ENCODE data around the gene FAM187B. TPM values are rescaled to one million over a fixed set of nuclear protein-coding genes. Genes with fewer than 3 reads are reported as not detected.

The FAM187B gene
- total RNA-seq, 2 donors from 2014 or later, result not detected

- intact Hi-C loops (cut with DNase I), result no loop called here
- no peaks in the 10 kb centered on the region for H3K9me3 ChIP-seq
- peak overlapping the region; percentile 28 to 45 for H3K4me3 ChIP-seq
- DNase-seq (peak; percentile 91 to 93 (median 92)), ATAC-seq (peak; percentile 57)
- TF ChIP-seq POLR2A (IDR thresholded peaks at IDR 0.05) (peak; percentile 16 to 49 (median 41)), CTCF (IDR thresholded peaks at IDR 0.05) (peak; percentile 56 to 98 (median 77))
- no peaks in the 10 kb centered on the region for H3K27me3 ChIP-seq
- H3K4me1 ChIP-seq, result peaks cover 34% of the 10 kb centered on the region
- H3K36me3 ChIP-seq (replicated peaks in 1 of 2; ENCODE audit: insufficient read depth in 1 of 2, low read depth in 2 of 2), result peaks cover 0 to 14% of the 10 kb centered on the region in 2 donors
- H3K27ac ChIP-seq, result peak overlapping the region; percentile 92 to 95 (median 94)
- 2% methylated on average over 44 of the region's 66 CpGs; no CpG with 5 or more reads in 1 of the 2 donors for WGBS, 2 donors
Measured at GRCh38 chr19:35269438-35270117, 41.0 kb upstream of the FAM187B start.

- no peak for TF ChIP-seq CTCF (IDR thresholded peaks at IDR 0.05)
- no peak for TF ChIP-seq POLR2A (IDR thresholded peaks at IDR 0.05)
- H3K9me3 ChIP-seq, result no peaks in the 10 kb centered on the region
- 0 to 2% methylated on average over 25 to 71 of the region's 126 CpGs for WGBS, 2 donors
- ATAC-seq (peak; percentile 57), DNase-seq (peak; percentile 79 to 88 (median 82))
- H3K36me3 ChIP-seq (replicated peaks in 1 of 2; ENCODE audit: insufficient read depth in 1 of 2, low read depth in 2 of 2), result peaks cover 0 to 17% of the 10 kb centered on the region in 2 donors
- peak within 1 kb of the TSS; percentile 45 to 62 for H3K4me3 ChIP-seq
- intact Hi-C loops (cut with DNase I), result no loop called here
- H3K27me3 ChIP-seq, result no peaks in the 10 kb centered on the region
- peaks cover 34% of the 10 kb centered on the region for H3K4me1 ChIP-seq
- H3K27ac ChIP-seq, result peak within 1 kb of the TSS; percentile 92 to 95 (median 94)
Measured at GRCh38 chr19:35268536-35269437, 40.2 kb upstream of the FAM187B start, which contains the start of gene USF2. Gene USF2 (plus strand): TSS chr19:35268962. CDS start chr19:35269102, 140 bp downstream.

- 0 to 1% methylated on average over 21 to 75 of the region's 100 CpGs for WGBS, 2 donors
Measured at GRCh38 chr19:35267818-35268535, 39.4 kb upstream of the FAM187B start.

More at GRCh38 chr19:35267818-35268535, 39.4 kb upstream of the FAM187B start:
- Histone ChIP-seq H3K36me3 (replicated peaks in 1 of 2; ENCODE audit: insufficient read depth in 1 of 2, low read depth in 2 of 2) (peaks cover 0 to 13% of the 10 kb centered on the region in 2 donors), H3K9me3 (no peaks in the 10 kb centered on the region), H3K4me1 (peaks cover 34% of the 10 kb centered on the region), H3K27ac (peak overlapping the region; percentile 72 to 95 (median 93)), H3K27me3 (no peaks in the 10 kb centered on the region), H3K4me3 (peak overlapping the region; percentile 34 to 62)
- intact Hi-C loops (cut with DNase I), result no loop called here
- ATAC-seq (peak; percentile 78), DNase-seq (peak; percentile 71 to 78 (median 76))
- peak in 2 of 3 donors; percentile 66 to 67 for TF ChIP-seq POLR2A (IDR thresholded peaks at IDR 0.05)
- peak in 1 of 7 experiments; percentile 20 for TF ChIP-seq CTCF (IDR thresholded peaks at IDR 0.05)
